GM18951 (cell line): ENCODE data around the gene RAB3C.

Source experiments
- POLR2A ChIP-seq: IDR thresholded peaks from 4 replicates; pipeline ENCODE4 v1.6.1; 2011; ENCODE audit warnings: mild to moderate bottlenecking; ENCODE audit not compliant: insufficient read length, insufficient read depth; ENCODE audit errors: extremely low read depth
- in situ Hi-C: fragments of 300-500 bp; cut with MboI; formaldehyde crosslinking; loops from one replicate; pipeline ENCODE4 v1.12.0; 2022; ENCODE audit warnings: low sequenced_read_pairs, mixed read lengths, inconsistent platforms; ENCODE audit not compliant: unreplicated experiment

RAB3C gene

DNA sequence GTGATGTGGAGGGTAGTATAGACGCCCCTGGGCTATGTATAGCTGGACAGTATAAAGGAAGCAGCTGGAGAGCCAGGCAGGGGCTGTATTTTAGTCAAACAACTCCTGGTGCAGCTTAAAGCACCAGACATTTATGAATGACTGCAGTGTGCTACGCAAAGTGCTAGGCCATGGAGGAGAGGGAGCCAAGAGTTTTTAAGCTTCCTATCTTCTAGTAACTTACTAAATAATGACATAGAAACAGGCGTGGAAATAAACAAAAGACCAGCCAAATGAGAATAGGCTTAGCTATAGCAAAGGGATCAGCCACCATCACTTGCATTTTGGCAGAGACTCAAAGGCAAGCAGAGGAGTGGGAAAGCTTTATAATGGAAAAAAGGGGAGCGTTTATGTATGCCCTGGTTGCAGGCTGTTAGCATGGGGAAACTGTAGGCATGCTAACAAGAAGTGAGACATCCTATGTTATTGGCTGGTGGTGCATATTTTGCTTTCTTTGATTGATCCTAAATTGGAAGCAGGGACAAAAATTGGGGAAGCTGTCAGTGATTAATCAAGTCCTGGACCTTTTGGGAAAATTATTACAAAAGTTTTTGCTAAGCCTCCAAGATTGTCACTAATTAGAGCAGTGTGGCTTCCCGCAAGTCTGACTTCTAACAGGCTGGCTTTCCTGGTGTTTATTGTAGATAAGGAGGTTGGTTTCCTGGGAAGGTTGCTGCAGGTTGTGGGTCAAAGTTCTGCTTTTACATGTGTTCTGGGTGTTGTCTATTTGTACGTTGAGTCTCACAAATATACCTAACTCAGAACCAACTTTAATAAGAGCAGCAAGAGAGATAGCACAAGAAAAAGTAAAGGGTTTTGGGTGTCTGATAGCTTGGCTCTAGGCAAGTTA lies 46.6 kb downstream of the RAB3C start:
- in situ Hi-C loops = no loop called here
- no peak for TF ChIP-seq POLR2A

DNA sequence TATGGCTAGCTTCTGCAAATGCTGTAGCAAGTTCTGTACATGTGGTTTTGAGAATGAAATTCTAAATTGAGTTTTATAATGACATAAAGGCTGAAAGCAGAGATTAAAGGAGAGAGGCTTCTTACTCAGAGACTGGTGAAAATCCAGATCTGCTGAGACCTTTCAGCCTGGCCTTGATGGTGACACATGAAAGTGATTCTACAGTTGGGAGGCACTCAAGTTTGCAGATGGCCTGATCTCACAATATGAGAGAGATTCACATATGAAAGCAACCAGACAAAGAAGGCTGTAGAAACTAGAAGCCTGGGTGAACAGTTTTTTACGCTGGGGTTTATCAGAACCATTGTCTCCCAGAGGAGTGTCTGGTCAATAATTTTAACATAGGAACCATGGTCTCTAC lies 49.0 kb downstream of the RAB3C start:
- TF ChIP-seq POLR2A = no peak
- in situ Hi-C loops = no loop called here

DNA sequence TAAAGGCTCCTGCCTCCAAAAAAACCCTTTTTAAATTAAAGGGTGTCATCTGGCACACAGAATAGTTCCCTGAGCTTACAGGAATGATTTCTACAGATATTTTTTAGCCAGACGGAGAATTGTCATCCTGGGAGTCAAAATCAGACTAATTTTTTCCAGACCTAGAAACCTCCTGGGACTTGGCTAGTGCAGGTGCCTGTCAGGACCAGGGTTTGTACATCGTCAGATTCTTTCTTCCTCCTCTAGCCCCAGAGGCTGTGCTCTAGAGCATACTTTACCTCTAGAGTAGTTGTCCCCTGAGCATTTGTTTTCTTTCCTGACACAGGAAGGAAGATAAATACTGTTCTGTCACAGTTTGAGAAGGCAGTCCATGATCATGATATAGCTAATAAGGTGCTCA lies 52.5 kb downstream of the RAB3C start:
- no peak for TF ChIP-seq POLR2A
- in situ Hi-C loops = no loop called here

DNA sequence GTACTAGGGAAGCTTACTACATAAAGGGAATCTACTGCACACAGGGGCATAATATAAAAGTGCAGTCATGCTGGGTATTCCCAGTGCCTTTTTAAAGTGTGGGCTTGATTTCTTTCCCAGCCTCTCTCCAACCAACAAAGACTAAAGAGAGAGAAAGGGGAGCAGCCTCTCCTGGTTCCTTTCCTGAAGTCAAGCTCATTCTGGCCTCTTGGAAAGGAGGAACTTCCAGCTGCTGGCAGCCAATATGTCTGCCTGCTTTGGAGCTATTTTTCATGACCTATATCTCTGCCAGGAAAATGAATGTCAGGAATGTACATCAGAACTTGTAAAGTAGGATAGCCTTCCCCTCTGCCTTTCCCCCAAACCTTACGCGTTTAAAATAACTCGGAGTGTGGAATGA lies 57.1 kb downstream of the RAB3C start:
- no peak for TF ChIP-seq POLR2A
- in situ Hi-C loops = no loop called here

DNA sequence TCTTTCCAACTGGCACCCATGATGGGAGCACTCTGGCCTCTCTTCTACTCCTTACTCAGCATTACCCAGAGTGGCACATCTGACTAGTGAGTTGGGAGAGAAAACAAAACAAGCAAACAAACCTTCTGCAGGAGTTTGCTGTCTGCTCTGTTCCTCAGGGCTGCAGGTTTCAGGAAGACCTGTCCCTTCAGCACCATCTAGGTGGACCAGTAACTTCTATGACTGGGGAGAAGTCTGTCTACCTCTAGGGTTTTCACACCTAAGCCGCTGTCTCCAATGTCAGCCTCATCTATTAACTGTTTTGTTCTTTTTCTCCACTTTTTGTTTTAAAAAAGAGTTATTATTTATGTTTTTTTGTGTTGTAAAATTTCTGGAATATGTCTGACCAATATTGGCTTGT lies 58.7 kb downstream of the RAB3C start:
- TF ChIP-seq POLR2A = no peak
- in situ Hi-C loops = no loop called here

DNA sequence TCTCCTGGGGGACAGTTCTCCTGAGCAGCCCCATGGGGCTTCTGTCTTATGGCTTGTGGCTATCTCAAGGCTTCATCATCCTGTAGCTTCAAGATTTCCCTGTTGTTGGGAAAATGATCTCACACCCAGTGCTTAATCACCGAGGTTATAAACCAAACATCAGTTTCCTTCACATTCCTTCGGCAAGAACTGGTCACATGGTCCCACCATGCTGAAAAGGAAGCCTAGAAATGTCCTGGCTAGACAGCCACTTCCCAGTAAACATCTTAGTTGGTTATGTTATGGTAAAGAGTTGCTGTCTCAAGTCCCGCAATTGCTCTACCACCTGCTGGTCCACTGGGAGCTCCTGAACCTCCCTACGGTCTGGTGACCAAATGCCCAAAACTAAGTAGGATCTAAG lies 66.0 kb downstream of the RAB3C start:
- in situ Hi-C loops = no loop called here
- no peak for TF ChIP-seq POLR2A

DNA sequence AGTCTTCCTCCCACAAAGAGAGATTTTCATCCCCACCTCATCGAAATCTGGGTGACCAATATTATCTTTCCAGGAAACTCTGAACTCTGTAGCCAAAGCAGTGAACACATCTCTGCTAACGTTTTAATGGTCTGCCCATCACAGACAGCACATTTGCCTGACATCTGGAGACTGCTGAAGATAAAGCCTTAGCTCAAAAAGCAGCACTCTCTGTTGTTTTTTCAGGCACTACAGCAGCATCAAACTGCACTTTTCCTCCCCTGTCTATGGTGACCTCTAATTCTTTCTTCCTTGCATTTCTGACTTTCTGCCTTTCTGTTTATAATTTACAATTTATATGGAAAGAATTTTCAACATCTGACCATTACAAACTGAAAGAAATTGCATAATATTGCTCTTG lies 66.8 kb downstream of the RAB3C start:
- TF ChIP-seq POLR2A = no peak
- in situ Hi-C loops = no loop called here

DNA sequence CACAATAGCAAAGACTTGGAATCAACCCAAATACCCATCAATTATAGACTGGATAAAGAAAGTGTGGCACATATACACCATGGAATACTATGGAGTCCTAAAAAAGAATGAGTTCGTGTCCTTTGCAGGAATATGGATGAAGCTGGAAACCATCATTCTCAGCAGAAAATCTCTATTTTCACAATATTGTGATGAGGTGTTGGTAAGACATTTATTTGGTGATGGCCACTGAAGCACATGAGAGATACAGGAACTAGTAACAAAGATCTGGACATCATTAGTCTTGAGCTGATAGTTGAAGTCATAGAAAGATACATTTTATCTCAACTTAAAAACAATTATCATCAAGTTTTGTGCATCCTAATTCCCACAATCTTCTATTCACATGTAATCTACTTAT lies 70.6 kb downstream of the RAB3C start:
- in situ Hi-C loops = no loop called here
- TF ChIP-seq POLR2A = no peak

DNA sequence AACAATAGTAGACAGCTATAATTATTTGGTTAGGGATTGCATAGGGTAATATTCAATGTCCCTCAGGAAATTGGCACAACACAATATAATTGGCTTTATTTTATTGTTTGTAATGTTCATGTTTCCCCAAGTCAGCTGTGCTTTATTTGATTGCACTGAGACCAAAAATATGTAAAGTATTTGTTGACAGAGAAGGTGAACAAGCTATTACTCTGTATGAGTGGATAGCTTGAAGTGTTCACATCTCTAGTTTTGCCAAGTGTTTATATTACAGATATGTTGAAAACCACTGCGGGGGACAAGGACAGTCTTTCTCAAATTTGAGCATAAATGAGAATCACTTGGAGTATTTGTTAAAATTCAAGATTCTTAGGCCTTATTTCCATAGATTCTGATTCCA lies 83.3 kb downstream of the RAB3C start:
- TF ChIP-seq POLR2A = no peak
- in situ Hi-C loops = no loop called here

DNA sequence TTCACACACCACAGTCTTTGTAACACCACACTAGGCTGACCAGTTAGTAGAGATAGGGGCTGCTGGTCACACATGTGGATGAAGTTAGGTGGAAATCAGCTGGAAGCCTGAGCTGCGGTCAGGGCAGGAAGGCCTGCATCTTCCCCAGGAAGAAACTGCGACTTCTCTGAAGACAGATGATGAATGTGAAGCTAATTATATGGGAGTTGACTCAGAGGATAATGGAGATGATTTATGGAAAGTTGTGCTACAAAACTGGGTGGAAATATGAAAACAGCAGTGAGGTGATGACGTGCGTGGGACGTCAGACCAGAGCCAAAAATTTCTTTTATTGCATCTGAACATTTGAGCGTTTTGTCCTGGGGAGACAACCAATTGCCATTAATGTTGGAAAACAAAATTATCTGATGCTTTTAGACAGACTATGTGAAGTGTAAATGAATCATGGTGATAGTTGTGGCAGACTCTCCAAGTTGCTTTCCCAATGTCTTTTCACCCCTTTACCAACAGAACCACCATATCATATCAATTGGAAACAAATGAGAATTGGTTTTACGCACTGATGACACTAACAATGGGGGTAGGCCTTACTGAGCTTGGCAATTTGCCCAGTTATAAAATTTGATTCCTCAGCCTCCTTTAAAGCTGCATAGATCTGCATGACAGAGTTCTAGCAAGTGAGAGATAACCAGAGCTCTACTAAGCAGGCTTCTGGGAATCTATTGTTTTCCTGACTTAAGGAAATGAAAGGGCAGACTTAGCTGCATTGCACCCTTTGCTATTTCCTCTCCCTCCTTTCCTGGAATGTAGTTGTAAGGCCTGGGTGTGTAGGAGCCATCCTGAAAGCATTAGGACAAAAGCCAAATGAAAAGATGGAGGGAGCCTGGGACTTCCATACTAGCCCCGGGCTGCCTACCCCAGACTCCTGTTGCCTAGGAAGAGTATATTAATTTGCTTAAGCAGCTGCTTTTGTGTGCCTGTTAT lies 84.0 kb downstream of the RAB3C start:
- no peak for TF ChIP-seq POLR2A
- in situ Hi-C loops = no loop called here

DNA sequence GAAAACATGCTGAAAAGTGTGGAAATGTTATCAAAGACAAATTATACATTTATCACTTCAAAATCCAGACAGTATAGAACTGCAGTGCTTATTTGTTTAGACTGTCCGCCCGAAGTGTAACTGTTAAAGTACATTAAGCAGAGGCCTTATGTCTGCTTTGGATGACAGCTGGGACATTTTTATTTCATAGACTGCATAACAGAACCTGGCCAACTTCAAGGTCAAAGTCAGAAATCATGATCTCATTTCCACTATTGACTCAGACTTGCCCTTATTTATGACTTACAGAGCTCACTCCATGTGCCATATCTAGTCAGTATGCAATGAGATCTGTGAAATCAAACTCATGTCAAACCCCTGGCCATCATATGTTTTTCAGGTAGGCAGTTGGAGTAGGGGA lies 87.7 kb downstream of the RAB3C start:
- TF ChIP-seq POLR2A = no peak
- in situ Hi-C loops = no loop called here

DNA sequence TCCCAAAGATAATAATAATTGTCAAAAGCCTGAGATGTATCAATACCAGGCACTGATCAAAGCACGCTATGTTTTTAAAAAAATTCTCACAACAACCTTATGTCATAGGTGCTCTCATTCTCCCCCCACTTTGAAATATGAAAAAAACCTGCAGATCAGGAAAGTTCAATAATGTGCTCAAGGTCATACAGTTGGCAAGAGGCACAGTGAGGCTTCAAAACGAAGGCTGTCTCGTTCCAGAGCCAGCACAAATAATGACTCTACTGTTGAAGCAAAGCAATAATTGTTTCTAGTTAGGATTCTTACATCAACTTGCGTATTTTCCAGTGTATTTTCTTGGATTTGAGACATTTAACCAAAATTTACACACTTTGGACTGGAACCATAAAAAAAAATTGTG lies 88.3 kb downstream of the RAB3C start:
- no peak for TF ChIP-seq POLR2A
- in situ Hi-C loops = no loop called here

DNA sequence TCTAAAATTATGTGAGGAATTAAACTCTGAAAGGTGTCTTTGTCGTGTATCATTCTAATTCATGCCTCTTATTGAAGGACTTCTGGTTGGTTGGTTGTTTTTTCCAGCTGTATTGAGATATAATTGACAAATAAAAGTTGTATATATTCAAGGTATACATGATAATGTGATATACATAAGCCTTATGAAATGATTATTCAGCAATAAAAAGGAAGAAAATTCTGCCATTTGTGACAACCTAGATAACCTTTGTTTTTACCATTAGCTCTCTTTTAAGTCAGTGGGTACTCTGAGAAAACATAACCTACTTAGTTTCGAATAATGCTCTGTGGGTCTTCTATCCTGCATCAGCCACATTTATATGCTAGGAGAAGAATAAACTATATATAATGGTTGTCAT lies 89.6 kb downstream of the RAB3C start:
- TF ChIP-seq POLR2A = no peak
- in situ Hi-C loops = no loop called here

DNA sequence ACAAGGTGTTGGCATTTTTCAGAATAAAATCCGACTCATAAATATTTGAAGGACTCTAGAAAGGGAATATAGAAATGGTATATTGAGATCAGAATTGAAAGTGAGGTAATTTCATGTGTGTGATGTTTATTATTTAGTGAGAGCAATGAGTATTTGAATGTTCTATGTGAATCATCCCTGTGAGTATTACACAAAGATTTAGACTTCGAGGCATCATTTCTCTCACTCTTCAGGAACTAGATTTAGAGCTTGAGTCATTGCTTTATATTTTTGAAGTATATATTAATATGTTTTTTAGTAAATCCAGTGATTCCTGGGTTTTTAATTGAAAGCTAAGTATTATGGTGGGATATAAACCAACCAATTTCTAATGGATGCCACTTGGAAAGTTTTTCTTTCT lies 91.2 kb downstream of the RAB3C start:
- in situ Hi-C loops = no loop called here
- no peak for TF ChIP-seq POLR2A

DNA sequence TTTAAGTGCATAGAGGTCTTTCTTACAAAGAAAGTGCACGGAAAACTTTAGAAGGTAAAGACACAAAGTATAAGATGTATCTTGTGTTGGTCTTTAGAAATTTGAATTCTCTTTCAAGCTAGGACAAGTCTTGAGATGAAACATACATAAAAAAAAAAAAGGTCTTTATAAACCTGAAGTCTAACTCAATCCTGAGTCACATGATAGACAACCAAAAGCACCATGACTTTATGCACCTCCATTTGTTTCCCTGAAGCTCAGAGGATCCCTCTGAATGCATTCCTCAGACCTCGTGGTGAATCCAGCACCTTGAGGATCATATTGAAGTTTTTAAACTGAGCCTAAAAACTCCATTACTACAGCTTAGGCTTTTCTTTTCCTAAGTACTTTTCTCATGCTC lies 91.8 kb downstream of the RAB3C start:
- in situ Hi-C loops = no loop called here
- TF ChIP-seq POLR2A = no peak
